Neural cell (in vitro differentiated cells): ENCODE results near the gene INHBC. TPM values are rescaled to one million over a fixed set of nuclear protein-coding genes. Genes with fewer than 3 reads are reported as not detected.
A peak's percentile ranks its signal among the peaks of the same experiment; 100 is the strongest.

Experiments
- H2AFZ ChIP-seq: fragments of 200-600, 300-800 bp; sonication (generic), shearing (Covaris generic); 2 replicates; pipeline ENCODE4 v1.6.0; 2014; ENCODE audit warnings: low read depth, mild to moderate bottlenecking, antibody characterized with exemption, low read length, moderate library complexity
- H3F3A ChIP-seq: fragments of 200-600 bp; shearing (Covaris generic); 2 replicates; pipeline ENCODE4 v1.6.1; 2016; ENCODE audit warnings: mild to moderate bottlenecking, moderate library complexity, mixed read lengths, antibody characterized with exemption, low read length; ENCODE audit not compliant: insufficient read depth, poor library complexity, severe bottlenecking
- H3K27ac ChIP-seq: fragments of 200-600, 300-800 bp; sonication (generic), shearing (Covaris generic); 2 replicates; pipeline ENCODE4 v1.5.1; 2014; ENCODE audit warnings: mild to moderate bottlenecking, low read length, moderate library complexity
- H3K27me3 ChIP-seq: fragments of 300-800, 200-600 bp; sonication (generic), shearing (Covaris generic); 2 replicates; pipeline ENCODE4 v1.6.0; 2014; ENCODE audit warnings: mild to moderate bottlenecking, low read depth, low read length, moderate library complexity; ENCODE audit not compliant: insufficient read depth
- H3K36me3 ChIP-seq: fragments of 300-800, 200-600 bp; sonication (generic), shearing (Covaris generic); 2 replicates; pipeline ENCODE4 v1.5.1; 2014; ENCODE audit warnings: mild to moderate bottlenecking, antibody characterized with exemption, low read length, moderate library complexity; ENCODE audit not compliant: insufficient read depth
- H3K4me2 ChIP-seq: fragments of 300-800, 200-600 bp; sonication (generic), shearing (Covaris generic); 2 replicates; pipeline ENCODE4 v1.6.0; 2014; ENCODE audit warnings: mild to moderate bottlenecking, low read length
- H3K4me3 ChIP-seq: fragments of 300-800, 200-600 bp; sonication (generic), shearing (Covaris generic); 2 replicates; pipeline ENCODE4 v1.5.1; 2014; ENCODE audit warnings: mild to moderate bottlenecking, low read length, moderate library complexity
- H3K79me2 ChIP-seq: fragments of 200-600 bp; shearing (Covaris generic); replicated peaks from 2 replicates; pipeline ENCODE4 v1.6.0; 2014; ENCODE audit warnings: mild to moderate bottlenecking, low read length, moderate library complexity; ENCODE audit not compliant: insufficient read depth
- H3K9ac ChIP-seq: fragments of 300-800, 200-600 bp; sonication (generic), shearing (Covaris generic); 2 replicates; pipeline ENCODE4 v1.6.1; 2016; ENCODE audit warnings: mild to moderate bottlenecking, low read length, mixed read lengths
- H3K9me2 ChIP-seq: fragments of 200-600 bp; shearing (Covaris generic); 2 replicates; pipeline ENCODE4 v1.6.1; 2016; ENCODE audit warnings: mild to moderate bottlenecking, low read length, mixed read lengths; ENCODE audit not compliant: insufficient read depth
- H3K9me3 ChIP-seq: fragments of 200-600, 300-800 bp; sonication (generic), shearing (Covaris generic); 2 replicates; pipeline ENCODE4 v1.6.1; 2016; ENCODE audit warnings: mild to moderate bottlenecking, mixed run types, low read length, moderate library complexity, mixed read lengths
- H4K20me1 ChIP-seq: fragments of 200-600 bp; shearing (Covaris generic); 2 replicates; pipeline ENCODE4 v1.6.1; 2016; ENCODE audit warnings: mild to moderate bottlenecking, mixed run types; ENCODE audit not compliant: insufficient read depth
- CTCF ChIP-seq: fragments of 450-650 bp; IDR thresholded peaks from 2 replicates; pipeline ENCODE4 v1.5.1; 2014; ENCODE audit warnings: antibody characterized with exemption, mild to moderate bottlenecking, moderate library complexity; ENCODE audit not compliant: poor library complexity, severe bottlenecking
- EP300 ChIP-seq: fragments of 450-650 bp; conservative IDR thresholded peaks from 2 replicates; pipeline ENCODE4 v1.6.1; 2014; ENCODE audit warnings: antibody characterized with exemption, mild to moderate bottlenecking, moderate library complexity; ENCODE audit not compliant: poor library complexity, severe bottlenecking
- EZH2 ChIP-seq: fragments of 200-600, 300-800 bp; shearing (Covaris generic), sonication (generic); IDR thresholded peaks from 2 replicates; pipeline ENCODE4 v1.6.1; 2014; ENCODE audit warnings: antibody characterized with exemption, low read length, borderline replicate concordance, mild to moderate bottlenecking; ENCODE audit not compliant: insufficient read depth, poor library complexity, severe bottlenecking
- MXI1 ChIP-seq: fragments of 450-650 bp; conservative IDR thresholded peaks from 2 replicates; pipeline ENCODE4 v1.6.1; 2014; ENCODE audit warnings: antibody characterized with exemption, mild to moderate bottlenecking; ENCODE audit not compliant: poor library complexity, severe bottlenecking
- POLR2AphosphoS5 ChIP-seq: IDR thresholded peaks from 2 replicates; pipeline ENCODE4 v1.6.1; 2012
- RAD21 ChIP-seq: fragments of 450-650 bp; conservative IDR thresholded peaks from 2 replicates; pipeline ENCODE4 v1.6.1; 2014; ENCODE audit warnings: antibody characterized with exemption, mild to moderate bottlenecking, moderate library complexity
- REST ChIP-seq: IDR thresholded peaks from 2 replicates; pipeline ENCODE4 v1.6.1; 2012; ENCODE audit warnings: borderline replicate concordance
- SMC3 ChIP-seq: fragments of 450-650 bp; conservative IDR thresholded peaks from 2 replicates; pipeline ENCODE4 v1.6.1; 2014; ENCODE audit warnings: antibody characterized with exemption, mild to moderate bottlenecking, moderate library complexity; ENCODE audit not compliant: poor library complexity
- TAF1 ChIP-seq: IDR thresholded peaks from 2 replicates; pipeline ENCODE4 v1.6.1; 2012; ENCODE audit warnings: low read depth
- polyA plus RNA-seq: library from polyadenylated mRNA; depleted of rRNA; stranded (reverse); fragments of >200 nt; gene quantifications from 2 replicates; pipeline ENCODE4 v1.2.3, GENCODE V29; 2014

The INHBC gene
- polyA plus RNA-seq, 1 donor from 2014 or later = not detected

- no peaks in the 10 kb centered on the region for H3F3A ChIP-seq
- peak within 1 kb of the TSS; percentile 99 for H3K4me2 ChIP-seq
- peaks cover 15% of the 10 kb centered on the region for H3K79me2 ChIP-seq
- peak within 1 kb of the TSS; percentile 85 for H3K4me3 ChIP-seq
- H3K9ac ChIP-seq = peak within 1 kb of the TSS; percentile 80
- H3K27ac ChIP-seq = peak within 1 kb of the TSS; percentile 66
- no peaks in the 10 kb centered on the region for H4K20me1 ChIP-seq
- no peaks in the 10 kb centered on the region for H3K9me3 ChIP-seq
- no peaks in the 10 kb centered on the region for H3K27me3 ChIP-seq
- peaks cover 2% of the 10 kb centered on the region for H3K36me3 ChIP-seq
- H3K9me2 ChIP-seq = no peaks in the 10 kb centered on the region
- TF ChIP-seq TAF1 (peak; percentile 83), MXI1 (peak; percentile 86), CTCF (peak; percentile 62), RAD21 (no peak), EP300 (no peak), REST (no peak), POLR2AphosphoS5 (peak; percentile 94), EZH2 (no peak), SMC3 (no peak)
- peak within 1 kb of the TSS; percentile 33 for H2AFZ ChIP-seq
Measured at GRCh38 chr12:57487597-57488401, 53.2 kb downstream of the INHBC start, which contains the start of gene MARS1. Gene MARS1 (plus strand): TSS chr12:57488068. CDS start chr12:57488091, 23 bp downstream.

GRCh38 chr12:57488402-57489156, 54.0 kb downstream of the INHBC start:
- no peaks in the 10 kb centered on the region for H3F3A ChIP-seq
- H2AFZ ChIP-seq = peak overlapping the region; percentile 23
- TF ChIP-seq RAD21 (no peak), EP300 (no peak), POLR2AphosphoS5 (no peak), TAF1 (no peak), EZH2 (no peak), REST (no peak)
- H3K27me3 ChIP-seq = no peaks in the 10 kb centered on the region
- peak overlapping the region; percentile 85 for H3K4me3 ChIP-seq
- peak overlapping the region; percentile 80 for H3K9ac ChIP-seq
- H3K27ac ChIP-seq = peak overlapping the region; percentile 66
- H3K9me2 ChIP-seq = no peaks in the 10 kb centered on the region
- peaks cover 15% of the 10 kb centered on the region for H3K79me2 ChIP-seq
- H3K4me2 ChIP-seq = peak overlapping the region; percentile 99
- H3K9me3 ChIP-seq = no peaks in the 10 kb centered on the region
- H3K36me3 ChIP-seq = peaks cover 4% of the 10 kb centered on the region
- H4K20me1 ChIP-seq = no peaks in the 10 kb centered on the region
